Measurements from ENCODE around the gene PPP1R16B.

DNA sequence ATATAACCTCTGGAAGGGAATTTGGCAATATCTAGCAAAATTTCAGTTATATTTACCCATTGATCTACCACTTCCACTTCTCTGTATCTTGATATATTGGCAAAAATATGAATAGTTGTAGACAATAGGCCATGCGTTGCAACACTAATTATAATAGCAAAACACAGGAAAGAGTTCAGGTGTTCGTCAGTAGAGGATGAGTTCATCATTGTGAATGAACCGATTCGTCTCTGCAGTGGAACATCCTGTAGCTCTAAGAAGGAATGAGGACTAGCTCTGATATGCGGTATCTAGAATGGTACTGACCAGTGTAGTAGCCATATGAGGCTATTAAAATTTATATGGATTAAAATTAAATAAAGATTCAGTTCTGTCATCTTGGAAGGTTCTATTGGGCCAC is 129.0 kb downstream of the PPP1R16B start:
- TF ChIP-seq, protein P1, sequence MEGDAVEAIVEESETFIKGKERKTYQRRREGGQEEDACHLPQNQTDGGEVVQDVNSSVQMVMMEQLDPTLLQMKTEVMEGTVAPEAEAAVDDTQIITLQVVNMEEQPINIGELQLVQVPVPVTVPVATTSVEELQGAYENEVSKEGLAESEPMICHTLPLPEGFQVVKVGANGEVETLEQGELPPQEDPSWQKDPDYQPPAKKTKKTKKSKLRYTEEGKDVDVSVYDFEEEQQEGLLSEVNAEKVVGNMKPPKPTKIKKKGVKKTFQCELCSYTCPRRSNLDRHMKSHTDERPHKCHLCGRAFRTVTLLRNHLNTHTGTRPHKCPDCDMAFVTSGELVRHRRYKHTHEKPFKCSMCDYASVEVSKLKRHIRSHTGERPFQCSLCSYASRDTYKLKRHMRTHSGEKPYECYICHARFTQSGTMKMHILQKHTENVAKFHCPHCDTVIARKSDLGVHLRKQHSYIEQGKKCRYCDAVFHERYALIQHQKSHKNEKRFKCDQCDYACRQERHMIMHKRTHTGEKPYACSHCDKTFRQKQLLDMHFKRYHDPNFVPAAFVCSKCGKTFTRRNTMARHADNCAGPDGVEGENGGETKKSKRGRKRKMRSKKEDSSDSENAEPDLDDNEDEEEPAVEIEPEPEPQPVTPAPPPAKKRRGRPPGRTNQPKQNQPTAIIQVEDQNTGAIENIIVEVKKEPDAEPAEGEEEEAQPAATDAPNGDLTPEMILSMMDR (IDR thresholded peaks at IDR 0.05; ENCODE audit: insufficient read depth, low read length, poor library complexity, severe bottlenecking), result no peak
- TF ChIP-seq EZH2phosphoT487 (conservative IDR thresholded peaks at IDR 0.05; ENCODE audit: low read length), result no peak

All from SU-DHL-6 (cell line).